Measurements from ENCODE around the gene COMMD3.

- no peak for TF ChIP-seq CTCF (IDR thresholded peaks at IDR 0.05)
- TF ChIP-seq POLR2A (IDR thresholded peaks at IDR 0.05) = no peak
Observed at GRCh38 chr10:22351131-22351703, 35.0 kb downstream of the COMMD3 start.
